ENCODE results near the gene INSIG1.
A peak's percentile ranks its signal among the peaks of the same experiment; 100 is the strongest.

INSIG1 gene

DNA sequence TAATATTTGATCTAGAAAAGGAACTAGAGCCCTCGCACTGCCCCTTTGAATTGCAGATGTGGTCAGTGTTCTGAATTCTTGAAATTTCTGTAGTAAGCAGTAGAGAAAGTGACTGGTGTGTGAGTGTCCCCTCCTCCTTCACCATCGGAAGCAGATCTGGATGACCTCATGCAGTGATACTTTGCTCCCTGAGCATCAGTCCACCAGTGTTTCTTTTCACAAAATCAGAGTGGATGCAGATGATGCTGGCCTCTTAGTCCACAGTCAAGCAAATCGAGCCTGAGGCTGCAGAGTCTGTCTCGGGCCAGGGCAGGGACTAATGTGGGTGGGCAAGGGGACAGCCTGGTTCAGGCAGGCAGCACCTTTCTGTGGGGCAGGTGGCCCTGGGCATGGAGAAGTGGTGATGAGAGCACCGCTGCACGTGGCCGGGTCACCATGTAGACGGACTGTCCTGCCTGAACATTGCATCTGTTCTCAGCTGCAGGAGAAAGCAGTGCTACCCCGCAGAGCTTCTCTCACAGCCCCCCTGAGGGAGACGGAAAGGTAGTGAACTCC lies 5.4 kb downstream of the INSIG1 start:
- no peak for DNase-seq

DNA sequence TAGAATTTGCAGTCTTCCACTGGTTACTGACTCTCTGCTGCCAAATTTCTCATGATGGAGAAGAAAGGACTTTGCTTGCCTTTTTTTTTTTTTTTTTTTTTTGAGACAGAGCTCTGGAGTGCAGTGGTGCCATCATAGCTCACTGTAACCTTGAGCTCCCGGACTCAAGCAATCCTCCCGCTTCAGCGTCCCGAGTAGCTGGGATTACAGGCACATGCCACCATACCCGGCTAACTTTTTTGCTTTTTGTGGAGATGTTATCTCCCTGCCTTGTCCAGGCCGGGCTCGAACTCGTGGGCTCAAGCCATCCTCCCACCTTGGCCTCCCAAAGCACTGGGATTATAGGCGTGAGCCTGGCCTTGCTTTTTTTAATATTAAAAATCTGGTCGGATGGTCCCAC lies 6.2 kb downstream of the INSIG1 start:
- no peak for DNase-seq

DNA sequence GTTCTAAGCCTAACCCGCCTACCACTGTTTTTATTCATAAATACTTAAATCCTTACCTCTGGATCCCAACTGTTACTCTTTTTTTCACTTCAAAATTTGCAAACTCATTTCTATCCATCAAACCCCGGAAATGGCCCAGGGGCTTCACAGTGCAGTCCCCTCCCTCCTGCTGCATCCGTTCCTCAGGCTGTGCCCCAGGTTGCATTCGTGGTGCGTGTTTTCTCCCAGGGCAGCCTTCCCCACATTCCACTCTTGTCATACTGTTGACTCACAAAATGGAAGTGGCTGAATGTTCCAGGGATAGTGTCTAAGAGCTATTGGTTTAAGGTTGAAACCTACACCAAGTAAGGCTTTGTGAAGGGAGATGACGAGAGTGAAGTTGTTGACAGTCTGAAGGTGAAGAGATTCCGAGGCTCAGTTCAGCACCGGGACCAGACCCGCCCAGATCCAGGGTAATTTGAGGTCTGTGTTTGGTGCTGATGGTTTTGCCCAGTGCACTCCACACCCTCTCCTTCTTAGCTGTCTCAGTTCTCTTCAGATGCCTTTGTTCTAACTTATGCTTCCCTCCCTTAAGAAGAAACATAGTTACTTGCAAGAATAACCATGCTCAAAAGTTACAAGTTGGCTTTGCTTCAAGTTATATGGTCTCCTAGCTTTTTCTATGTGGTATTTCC lies 7.7 kb downstream of the INSIG1 start:
- no peak for DNase-seq

DNA sequence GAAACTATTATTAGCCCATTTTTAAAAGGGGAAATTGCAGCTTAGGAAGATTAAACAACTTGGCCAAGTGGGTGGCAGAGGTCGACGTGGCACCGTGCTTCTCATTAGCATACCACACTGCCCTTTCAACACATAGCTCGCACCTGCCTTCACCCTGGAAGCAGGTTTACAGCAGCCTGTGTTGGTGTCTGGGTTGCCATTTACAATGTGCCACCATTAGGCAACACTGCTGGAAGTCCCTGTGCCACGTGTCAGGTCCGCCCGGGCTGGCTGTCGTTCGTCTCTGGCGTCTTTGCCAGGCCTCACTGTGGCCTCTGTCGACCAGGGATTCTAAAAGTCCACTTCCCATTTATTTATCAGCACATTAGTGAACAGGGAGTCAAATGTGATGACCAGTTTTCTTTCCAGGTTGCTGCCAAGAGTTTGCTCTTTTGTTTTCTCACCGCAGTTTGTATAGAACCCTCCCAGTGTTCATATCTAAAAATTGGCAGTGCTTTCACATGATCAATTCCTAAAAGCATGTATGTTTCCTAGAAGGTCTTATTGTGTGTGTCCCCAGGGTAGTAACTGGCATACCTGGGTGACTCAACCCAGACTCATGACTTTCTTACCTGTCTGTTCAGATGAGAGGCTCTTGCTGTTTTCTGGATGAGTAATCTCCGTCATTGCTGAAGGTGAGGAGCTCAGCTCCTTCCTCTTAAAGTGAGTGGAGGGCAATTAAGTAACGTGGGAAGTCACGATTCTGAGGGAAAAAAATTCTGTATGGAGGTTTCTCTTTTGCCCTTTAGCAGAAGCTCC lies 9.2 kb downstream of the INSIG1 start:
- no peak for DNase-seq

DNA sequence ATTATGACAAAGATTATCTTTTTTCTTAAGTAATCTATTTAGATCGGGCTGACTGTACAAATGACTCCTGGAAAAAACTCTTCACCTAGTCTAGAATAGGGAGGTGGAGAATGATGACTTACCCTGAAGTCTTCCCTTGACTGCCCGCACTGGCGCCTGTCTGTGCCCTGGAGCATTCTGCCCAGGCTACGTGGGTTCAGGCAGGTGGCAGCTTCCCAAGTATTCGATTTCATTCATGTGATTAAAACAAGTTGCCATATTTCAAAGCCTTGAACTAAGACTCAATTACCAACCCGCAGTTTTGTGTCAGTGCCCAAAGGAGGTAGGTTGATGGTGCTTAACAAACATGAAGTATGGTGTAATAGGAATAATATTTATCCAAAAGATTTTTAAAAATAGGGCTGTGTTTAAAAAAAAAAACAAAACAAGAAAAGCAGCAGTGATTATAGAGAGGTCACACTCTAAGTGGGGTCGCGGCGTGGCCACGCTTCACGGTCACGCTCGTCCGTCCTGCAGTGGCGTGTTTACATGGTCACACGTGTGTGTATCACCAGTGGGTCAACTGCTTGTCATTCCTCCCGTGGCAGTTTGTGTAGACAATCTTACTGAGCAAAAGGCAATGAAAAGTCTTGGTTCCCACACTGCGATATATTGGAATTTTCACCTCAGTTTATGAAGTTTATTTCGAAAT lies 10.8 kb downstream of the INSIG1 start:
- no peak for DNase-seq

DNA sequence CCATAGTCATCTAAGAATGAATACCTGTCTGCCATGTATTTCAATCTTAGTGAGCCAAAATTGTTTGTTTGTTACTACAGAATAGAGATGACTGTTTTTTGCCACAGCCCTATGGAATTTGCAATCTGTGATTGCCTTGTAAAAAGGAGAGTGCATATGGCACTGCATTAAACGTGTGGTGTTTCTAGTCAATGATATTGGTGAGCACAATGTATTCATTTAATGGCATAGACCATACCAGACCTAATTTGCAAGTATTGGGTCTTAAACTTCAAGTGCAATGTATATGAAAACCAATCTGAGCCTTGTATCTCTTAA lies 11.3 kb downstream of the INSIG1 start:
- no peak for DNase-seq

DNA sequence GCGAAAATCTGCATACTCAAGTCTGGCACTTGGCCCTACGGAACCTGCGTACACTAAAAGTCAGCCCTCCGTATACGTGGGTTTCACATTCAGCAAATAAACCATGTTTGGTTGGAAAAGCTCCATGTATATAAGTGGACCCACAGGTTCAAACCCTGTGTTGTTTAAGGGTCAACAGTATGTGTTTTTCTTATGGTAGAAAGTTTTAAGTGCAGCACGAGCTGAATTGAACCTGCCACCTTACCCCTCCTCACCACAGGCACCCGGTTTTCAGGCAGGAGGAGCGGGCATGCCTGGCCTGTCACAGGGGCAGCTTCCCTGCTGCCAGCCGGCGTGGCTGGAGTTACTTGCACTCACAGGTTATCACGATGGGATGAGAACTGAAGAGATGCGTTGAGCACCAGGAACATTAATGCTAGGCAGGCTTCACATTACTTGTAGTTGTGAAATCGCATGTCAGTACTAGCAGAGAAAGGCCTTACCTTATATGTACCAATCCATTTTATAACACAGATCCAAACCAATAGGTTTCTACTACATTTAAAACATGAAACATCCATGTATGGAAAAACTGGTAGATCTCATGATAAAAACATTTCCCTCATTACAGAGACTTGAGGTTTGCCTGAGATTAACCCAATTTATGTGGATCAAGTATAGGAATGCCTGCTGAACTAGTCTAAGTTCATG lies 12.9 kb downstream of the INSIG1 start:
- DNase-seq: no peak

DNA sequence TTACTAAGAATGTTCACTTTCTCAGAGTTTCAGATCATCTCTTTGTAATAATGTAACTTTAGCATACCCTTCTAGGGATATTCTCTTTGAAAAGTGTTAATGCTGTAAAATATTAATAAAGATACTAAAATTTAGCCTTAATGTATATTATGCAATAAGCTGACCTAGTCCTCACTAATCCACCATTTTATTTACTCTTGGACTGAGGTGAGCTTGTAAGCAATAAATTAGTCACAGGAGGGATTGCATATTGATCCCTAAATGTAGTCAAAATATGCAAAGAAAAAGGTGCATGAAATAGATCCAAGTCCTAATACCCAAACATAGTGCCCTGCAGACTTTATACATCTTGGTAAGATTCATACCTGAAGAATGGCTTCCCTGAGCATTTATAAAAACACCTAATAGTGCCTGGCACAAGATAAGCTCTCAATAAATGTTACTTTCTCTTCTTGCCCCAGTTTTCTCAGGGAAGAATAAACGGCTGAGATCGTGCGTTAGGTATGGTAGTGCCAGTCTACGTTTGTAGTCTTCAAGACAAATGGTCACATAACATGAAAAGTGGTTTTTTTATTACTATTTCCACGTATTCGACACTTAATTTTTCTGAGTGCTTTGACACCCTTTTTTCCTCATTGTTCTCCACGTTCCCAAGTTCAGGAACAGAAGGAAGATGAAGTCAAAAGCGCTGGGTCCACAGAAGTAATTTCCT lies 14.3 kb downstream of the INSIG1 start:
- no peak for DNase-seq

DNA sequence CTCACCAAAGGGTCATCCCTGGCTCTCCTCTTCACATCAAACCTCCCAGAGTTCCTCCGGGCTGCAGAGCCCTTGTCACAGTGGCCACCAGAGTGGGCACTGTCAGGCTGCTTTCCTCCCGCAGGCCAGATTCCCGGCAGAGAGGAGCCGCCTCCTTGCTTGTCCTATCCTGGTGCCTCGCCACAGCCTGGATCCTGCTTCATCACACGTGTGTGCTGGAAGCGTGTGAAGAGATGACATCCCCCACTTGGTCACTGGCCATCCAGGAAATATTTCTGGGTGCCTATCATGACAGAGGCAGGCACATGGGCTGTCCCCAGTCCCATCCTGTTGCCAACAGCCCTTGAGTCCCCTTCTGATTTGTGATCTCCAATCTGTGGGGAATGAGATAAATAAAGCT lies 15.0 kb downstream of the INSIG1 start:
- no peak for DNase-seq

DNA sequence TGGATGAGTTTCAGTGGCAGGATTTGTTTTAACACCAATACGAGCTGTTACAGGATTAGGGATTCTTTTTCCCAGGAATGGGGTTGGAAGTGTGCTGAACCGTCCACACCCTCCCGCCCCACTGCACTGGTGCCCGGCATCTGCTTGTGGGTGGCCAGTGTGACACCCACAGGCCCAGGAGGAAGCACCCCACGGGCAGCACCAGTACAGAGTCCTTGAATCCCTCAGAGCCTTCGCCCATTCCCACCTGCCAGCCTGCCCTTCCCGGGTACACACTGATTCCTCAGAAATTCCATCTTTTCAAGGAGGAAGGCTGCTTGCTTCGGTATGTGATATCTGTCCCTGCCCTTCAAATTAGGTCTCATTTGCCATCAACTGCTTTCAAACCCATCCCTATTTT lies 15.4 kb downstream of the INSIG1 start:
- no peak for DNase-seq

DNA sequence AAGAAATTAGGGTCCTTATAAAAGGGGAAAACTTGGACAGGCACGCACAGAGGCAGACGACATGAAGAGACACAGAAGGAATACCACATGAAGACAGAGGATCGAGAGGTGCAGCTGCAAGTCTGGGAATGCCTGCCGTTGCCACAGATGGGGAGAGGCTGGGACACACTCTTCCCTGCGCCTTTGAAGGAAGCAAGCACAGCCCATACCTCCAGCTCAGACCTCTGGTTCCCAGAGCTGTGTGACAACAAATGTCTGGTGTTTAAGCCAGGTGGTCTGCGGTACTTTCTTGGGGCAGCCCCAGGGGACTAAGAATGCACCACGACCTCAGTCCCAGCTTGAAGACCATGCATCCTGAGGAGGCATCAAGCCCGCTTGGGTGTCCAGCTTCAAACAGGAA lies 18.3 kb downstream of the INSIG1 start:
- no peak for DNase-seq

DNA sequence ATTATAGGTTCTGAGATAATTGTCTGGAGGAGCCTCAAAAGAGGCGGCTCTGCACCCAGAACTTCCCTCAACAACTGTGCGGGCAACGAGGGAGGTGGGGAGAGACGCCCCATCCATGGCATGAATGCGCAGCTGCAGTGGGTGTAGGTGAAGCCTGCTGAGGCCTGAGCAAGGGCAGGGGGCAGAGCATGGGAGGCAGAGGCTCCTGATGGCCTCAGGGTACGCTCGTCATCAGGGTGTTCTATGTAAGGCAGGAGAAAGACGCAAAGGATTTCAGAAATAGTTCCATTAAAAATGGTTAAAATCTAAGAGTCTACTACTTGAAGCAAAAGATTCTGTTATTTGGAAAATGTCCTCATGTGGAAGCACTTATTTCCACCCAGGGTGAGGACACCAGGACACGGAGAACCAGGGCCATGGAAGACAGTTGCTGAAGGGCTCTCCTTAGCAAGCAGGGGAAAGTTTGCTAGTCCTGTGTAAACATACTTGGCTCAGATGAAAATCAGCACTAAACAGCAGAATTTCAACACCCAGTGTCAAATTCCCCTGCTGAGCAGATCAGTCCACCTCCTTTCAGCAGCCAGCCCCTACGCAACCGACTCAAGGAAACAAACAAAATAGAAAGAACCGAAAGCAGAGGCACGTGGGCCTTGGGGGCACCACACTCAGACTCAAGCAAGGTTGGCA lies 18.9 kb downstream of the INSIG1 start:
- DNase-seq: no peak

DNA sequence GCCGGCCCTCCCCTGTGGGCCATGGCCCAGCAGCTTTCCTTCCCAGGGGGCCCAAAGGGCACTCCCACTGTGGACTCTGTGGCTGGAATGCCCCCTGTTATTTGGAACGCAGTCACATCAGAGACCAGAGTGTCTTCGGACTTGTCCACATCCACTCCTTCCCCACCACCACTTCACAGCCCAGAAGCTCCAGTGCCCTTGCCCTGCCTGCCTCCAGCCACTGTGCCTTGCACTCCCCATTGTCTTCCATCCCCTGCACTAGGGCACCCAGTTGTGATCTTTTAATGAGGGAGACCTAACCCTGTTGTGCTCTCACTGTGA lies 19.4 kb downstream of the INSIG1 start:
- no peak for DNase-seq

DNA sequence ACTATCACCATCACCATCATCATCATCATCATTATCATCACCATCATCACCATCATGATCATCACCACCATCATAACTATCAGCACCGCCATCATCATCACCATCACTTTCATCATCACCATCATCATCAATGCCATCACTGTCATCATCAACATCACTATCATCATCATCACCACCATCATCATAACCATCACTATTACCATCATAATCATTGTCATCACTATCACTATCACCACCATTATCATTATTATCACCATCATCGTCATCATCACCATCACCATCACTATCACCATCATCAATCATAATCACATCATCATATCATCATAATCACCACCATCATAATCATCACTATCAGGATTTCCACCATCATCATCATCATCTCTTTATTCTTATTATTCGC lies 20.6 kb downstream of the INSIG1 start:
- no peak for DNase-seq

DNA sequence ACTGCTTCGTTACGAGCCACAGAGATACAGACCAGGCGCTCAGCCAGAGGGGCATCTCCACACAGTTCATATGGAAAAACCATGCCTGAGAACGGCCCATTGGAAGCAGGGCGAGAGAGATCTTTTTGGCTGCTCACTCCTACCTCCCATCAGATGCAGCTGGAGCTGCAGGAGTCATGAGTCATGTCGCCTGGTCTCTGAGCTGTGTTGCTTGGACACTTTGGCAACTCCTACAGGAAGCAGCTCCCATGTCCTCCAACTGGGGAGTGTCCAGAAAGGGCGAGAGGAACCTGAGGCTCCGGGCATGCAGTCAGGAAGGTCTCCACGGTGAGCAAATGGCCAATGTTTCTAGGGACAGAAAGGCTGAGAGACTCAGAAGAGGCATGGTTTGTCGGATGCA lies 24.9 kb downstream of the INSIG1 start:
- peak; percentile 35 for DNase-seq

DNA sequence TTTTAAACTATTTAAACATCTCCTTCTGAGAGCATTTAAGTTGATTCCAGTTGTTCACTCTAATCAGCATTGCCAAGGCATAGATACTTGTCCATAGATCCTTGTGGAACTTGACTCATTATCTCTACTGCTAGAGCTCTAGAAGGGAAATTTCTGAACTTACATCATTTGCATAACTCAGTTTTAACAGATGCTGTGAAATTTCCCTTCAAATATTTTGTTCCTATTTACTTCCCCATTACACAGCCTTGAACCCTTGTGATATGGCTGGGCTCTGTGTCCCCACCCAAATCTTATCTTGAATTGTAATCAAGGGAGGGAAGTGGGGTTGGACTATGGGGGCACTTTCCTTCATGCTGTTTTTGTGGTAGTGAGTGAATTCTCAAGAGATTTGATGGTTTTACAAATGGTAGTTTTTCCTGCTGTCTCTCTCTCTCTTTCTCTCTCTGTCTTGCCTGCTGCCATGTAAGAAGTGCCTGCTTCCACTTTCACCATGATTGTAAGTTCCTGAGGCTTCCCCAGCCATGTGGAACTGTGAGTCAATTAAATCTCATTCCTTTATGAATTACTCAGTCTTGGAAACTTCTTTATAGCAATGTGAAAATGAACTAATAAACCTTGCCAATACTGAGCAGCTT lies 25.4 kb downstream of the INSIG1 start:
- no peak for DNase-seq

DNA sequence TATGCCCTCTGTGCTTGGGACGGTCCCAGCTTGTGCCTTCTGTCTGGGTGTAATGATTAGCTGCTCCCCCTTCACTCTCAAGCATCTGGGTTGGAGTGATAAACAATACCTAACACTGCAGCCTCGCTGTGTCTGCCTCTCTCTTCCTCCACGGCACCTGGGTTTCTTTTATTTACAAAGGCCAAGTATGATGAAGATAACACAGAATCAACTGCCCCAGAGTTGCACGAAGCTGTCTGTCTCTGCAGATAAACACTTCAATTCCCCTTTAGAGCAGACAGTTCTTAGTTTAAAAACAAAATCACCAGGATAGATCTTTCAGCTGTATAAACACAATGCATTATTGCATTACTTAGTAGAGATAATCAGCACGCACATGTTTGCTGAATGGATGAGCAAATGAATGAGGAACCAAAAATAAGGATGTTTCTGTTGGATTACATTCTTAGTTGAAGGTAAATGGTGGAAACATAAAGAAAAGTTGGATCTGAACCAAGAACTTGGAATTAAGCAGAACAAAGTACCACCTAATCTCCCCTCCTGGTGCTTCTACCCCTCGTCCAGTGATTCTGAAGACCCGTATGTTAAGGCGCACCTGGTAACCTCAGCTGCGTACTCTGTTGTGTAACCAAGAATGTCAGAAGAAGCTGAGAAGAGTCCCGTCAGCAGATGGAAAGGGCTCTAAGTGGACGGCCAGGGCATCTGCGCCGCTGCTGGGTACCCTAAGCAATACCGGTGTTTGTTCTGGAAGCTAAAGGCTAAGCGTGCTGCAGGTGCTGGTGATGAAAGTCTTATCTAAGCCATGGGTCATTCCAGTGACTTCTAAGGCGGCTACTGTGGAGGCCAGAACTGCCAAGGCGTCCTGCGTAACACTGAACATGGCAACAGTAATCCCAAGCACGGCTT lies 26.6 kb downstream of the INSIG1 start:
- DNase-seq: no peak

DNA sequence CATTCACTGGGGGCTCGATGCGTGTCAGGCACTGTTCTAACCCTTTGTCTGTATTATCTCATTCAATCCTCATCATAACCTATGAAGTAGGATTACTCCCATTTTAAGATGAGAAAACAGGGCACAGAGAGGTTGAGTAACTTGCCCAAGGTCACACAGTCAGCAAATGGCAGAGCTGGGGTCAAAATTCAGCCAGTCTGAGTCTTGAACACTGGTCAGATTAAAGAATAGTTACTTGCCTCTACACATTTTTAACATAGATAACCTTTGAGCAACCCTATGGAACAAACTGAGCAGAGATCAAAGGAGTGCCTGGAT lies 27.2 kb downstream of the INSIG1 start:
- DNase-seq: no peak

DNA sequence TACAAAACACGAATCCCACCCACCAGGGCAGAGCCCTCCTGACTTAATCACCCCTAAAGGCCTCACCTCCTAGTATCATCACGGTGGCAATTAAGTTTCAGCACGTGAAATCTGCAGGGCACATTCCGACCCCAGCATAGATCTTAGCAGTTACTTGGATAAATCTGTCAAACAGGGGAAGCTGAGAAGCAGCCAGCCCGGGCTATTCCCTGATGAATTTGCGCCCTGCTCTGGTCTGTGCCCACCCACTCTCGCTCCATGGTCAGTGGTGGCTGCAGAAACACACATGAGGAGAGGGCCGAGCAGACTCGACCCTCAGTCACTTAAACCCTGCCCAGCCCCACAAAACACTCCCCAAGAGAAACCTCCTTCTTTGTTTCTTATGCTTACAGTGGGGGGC lies 28.7 kb downstream of the INSIG1 start:
- DNase-seq: no peak

DNA sequence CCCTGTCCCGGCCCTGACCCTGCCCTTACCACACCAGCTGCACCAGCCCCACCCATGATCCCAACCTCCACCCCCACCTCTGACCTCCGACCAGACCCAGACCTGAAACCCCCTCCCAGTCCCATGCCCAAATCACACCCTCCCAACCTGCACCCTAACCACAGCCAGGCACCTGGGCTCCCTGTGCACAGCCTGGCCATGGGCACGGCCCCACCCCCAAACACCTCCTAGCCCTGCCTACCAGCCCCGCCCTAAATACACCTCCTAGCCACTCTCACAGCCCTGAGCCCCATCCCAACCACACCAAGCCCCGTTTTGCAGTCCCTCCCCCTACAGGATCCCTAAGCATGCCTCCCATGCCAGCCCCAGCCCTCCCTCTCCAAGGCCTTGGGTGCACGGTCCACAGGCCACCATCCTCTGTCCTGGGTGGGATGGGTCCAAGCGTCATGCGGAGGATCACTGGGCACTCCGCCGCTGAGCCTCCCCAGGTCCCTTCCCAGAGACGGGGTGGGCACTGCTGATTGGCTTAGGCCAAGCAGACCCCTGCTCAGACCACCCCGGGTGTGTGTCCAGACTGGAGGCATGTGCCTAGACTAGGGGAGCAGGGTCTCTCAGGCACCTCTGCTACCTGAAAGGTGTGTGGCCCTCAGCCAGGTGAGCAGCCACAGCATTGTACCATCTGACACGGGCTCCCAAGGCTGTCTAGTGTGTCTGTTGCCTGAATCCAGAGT lies 30.1 kb downstream of the INSIG1 start:
- DNase-seq: no peak
